A673 (cell line): ENCODE results near the gene RACK1.
A peak's percentile ranks its signal among the peaks of the same experiment; 100 is the strongest.

Experiments
- EZH2 ChIP-seq: fragments of 200-600 bp; sonication (generic); IDR thresholded peaks from 2 replicates; pipeline ENCODE4 v1.6.1; 2017; ENCODE audit warnings: borderline replicate concordance, low read depth, mild to moderate bottlenecking, mixed read lengths, antibody characterized with exemption, low read length; ENCODE audit not compliant: poor library complexity, severe bottlenecking
- TF ChIP-seq, protein P1 (sequence below): fragments of 300-800, 200-600 bp; sonication (generic); conservative IDR thresholded peaks from 2 replicates; pipeline ENCODE4 v1.5.1; 2017; ENCODE audit warnings: low read depth, mild to moderate bottlenecking, antibody characterized with exemption, low read length, moderate library complexity, mixed read lengths

DNA sequence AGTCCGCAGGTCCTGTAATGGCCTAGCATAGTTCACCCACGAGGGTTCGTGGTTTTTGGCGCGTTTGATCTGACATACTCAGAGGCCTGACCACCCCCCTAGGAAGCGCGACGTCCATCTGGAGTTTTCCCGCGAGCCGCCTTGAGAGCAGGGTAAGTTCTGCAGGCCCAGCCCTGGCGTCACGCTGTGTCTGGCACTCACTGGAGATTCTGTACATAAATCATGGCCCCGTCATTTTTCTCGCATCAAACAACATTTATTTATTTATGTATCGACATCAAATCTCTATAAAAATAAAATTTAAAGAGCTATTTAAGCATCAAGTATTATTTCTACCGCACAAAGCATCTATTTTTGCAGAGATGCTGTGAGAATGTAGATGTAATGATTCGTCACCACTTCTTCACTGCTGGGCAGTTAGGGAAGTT is 21.1 kb downstream of the RACK1 start:
- TF ChIP-seq, protein P1, sequence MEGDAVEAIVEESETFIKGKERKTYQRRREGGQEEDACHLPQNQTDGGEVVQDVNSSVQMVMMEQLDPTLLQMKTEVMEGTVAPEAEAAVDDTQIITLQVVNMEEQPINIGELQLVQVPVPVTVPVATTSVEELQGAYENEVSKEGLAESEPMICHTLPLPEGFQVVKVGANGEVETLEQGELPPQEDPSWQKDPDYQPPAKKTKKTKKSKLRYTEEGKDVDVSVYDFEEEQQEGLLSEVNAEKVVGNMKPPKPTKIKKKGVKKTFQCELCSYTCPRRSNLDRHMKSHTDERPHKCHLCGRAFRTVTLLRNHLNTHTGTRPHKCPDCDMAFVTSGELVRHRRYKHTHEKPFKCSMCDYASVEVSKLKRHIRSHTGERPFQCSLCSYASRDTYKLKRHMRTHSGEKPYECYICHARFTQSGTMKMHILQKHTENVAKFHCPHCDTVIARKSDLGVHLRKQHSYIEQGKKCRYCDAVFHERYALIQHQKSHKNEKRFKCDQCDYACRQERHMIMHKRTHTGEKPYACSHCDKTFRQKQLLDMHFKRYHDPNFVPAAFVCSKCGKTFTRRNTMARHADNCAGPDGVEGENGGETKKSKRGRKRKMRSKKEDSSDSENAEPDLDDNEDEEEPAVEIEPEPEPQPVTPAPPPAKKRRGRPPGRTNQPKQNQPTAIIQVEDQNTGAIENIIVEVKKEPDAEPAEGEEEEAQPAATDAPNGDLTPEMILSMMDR = 0 out of 2 replicates have a peak, but pooled peaks have one; percentile 10
- no peak for TF ChIP-seq EZH2
